ENCODE measurements around the gene CELSR1. TPM values are rescaled to one million over a fixed set of nuclear protein-coding genes. Genes with fewer than 3 reads are reported as not detected.

The CELSR1 gene
- total RNA-seq, 1 experiment from 2014 or later: 19.6 TPM

GRCh38 chr22:46349238-46349637 lies 188.2 kb downstream of the CELSR1 start:
- ChIA-PET POLR2A (no interaction called here), RAD21 (ENCODE audit: low non-redundant PET in 1 of 2, low total read pairs in 2 of 2, uncharacterized antibody in 2 of 2, unreplicated experiment in 2 of 2) (no interaction called here), CTCF (no interaction called here)
- H3K27ac ChIP-seq (ENCODE audit: low read depth, low read length): no peak overlapping the region
- peaks cover 3% of the 10 kb centered on the region; the same call in 1 of the 2 replicates for H4K20me1 ChIP-seq (ENCODE audit: insufficient read depth)
- H3K4me1 ChIP-seq (ENCODE audit: control insufficient read depth in 1 of 2, insufficient read depth in 2 of 2, low read length in 2 of 2): peaks cover 13 to 14% of the 10 kb centered on the region in 2 experiments
- H3K79me2 ChIP-seq (ENCODE audit: insufficient read depth, low read length): peaks cover 38% of the 10 kb centered on the region; the same call in 1 of the 2 replicates
- no peak overlapping the region for H3K9ac ChIP-seq (ENCODE audit: low read length)
- no peaks in the 10 kb centered on the region for H3K9me3 ChIP-seq (ENCODE audit: control insufficient read depth in 1 of 2, insufficient read depth in 1 of 2, low read depth in 1 of 2, low read length in 2 of 2)
- intact Hi-C loops (cut with micrococcal nuclease): no loop called here
- BruUV-seq (replicated peaks): no TSS peak
- no peaks in the 10 kb centered on the region for H3K27me3 ChIP-seq (ENCODE audit: insufficient read depth, low read length)
- H2AFZ ChIP-seq (ENCODE audit: low read depth, low read length, poor library complexity, severe bottlenecking): no peak overlapping the region
- no peaks in the 10 kb centered on the region for H3K9me2 ChIP-seq (ENCODE audit: insufficient read depth)
- ATAC-seq: no peak
- no peak overlapping the region for H3K4me2 ChIP-seq (ENCODE audit: low read length)
- no peak for TF ChIP-seq SRF (IDR thresholded peaks at IDR 0.05; ENCODE audit: low read depth)
- TF ChIP-seq CTCF (IDR thresholded peaks at IDR 0.05 in 2 of 3, conservative IDR thresholded peaks at IDR 0.05 in 1 of 3; ENCODE audit: borderline replicate concordance in 1 of 3, insufficient read depth in 1 of 3, low read depth in 2 of 3, low read length in 2 of 3): no peak
- TF ChIP-seq TCF7L2 (IDR thresholded peaks at IDR 0.05; ENCODE audit: borderline replicate concordance, extremely low read depth, insufficient read depth, insufficient read length): no peak
- TF ChIP-seq EZH2phosphoT487 (IDR thresholded peaks at IDR 0.05; ENCODE audit: borderline replicate concordance): no peak
- no peak for TF ChIP-seq CEBPB (IDR thresholded peaks at IDR 0.05; ENCODE audit: low read depth)
- no peak for TF ChIP-seq POLR2AphosphoS5 (IDR thresholded peaks at IDR 0.05; ENCODE audit: low read depth, low read length)
- TF ChIP-seq YY1 (IDR thresholded peaks at IDR 0.05; ENCODE audit: extremely low read depth, insufficient replicate concordance, low read depth, low read length): no peak
- no peak for TF ChIP-seq ATF3 (IDR thresholded peaks at IDR 0.05)
- TF ChIP-seq SIN3A (IDR thresholded peaks at IDR 0.05; ENCODE audit: low read depth): no peak
- TF ChIP-seq FOSL1 (IDR thresholded peaks at IDR 0.05; ENCODE audit: low read depth): no peak
- TF ChIP-seq MAX (IDR thresholded peaks at IDR 0.05): no peak
- TF ChIP-seq CBX3 (IDR thresholded peaks at IDR 0.05; ENCODE audit: low read depth): no peak
- TF ChIP-seq EGR1 (IDR thresholded peaks at IDR 0.05; ENCODE audit: low read depth): no peak
- peaks cover 50 to 71% of the 10 kb centered on the region in 2 experiments for H3K36me3 ChIP-seq (ENCODE audit: control insufficient read depth in 1 of 2, insufficient read depth in 2 of 2, low read length in 2 of 2)
- DNase-seq (ENCODE audit: low read depth, low spot score): no peak
- H3K4me3 ChIP-seq (replicated peaks in 1 of 2; ENCODE audit: low read depth in 1 of 2, low read length in 2 of 2): no peak overlapping the region
